HG03108 (cell line): ENCODE data around the gene TCFL5.

ENCODE experiments used
- ATAC-seq: cut with Tn5 transposase; IDR thresholded peaks from one replicate; pipeline ENCODE4 v1.9.1; 2021; ENCODE audit warnings: moderate library complexity; ENCODE audit not compliant: unreplicated experiment

Gene TCFL5

DNA sequence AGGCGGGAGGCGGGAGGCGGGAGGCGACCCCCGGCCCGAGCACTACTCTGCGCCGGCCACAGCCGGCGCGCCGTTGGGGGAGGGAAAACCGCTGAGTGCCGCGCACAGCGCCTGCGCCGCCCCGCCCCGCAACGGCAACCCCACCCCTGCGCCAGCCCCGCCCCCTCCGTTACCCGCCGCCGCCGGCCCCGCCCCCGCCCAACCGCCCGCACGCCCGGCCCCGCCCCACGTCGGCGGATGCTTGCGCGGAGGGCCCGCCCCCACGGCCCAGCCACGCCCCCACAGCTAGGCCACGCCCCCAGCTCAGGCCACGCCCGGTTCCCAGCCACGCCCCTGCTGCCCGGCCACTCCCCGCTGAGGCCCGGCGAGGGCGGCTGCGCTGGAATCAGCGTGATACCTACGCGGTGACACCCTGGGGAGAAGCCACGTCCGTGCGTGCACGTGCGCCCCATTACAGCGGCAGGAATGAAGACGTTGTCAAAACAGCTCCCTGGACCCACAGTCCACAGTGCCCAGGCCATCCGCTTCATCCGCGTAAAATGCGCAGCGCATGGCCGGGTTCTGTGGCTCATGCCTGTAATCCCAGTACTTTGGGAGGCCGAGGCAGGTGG is at the start of gene TCFL5:
TCFL5 (minus strand) TSS at position 97 of the 611 bp plus-strand sequence. CDS start 152 bp downstream, outside the sequence.
- peak; percentile 52 for ATAC-seq

DNA sequence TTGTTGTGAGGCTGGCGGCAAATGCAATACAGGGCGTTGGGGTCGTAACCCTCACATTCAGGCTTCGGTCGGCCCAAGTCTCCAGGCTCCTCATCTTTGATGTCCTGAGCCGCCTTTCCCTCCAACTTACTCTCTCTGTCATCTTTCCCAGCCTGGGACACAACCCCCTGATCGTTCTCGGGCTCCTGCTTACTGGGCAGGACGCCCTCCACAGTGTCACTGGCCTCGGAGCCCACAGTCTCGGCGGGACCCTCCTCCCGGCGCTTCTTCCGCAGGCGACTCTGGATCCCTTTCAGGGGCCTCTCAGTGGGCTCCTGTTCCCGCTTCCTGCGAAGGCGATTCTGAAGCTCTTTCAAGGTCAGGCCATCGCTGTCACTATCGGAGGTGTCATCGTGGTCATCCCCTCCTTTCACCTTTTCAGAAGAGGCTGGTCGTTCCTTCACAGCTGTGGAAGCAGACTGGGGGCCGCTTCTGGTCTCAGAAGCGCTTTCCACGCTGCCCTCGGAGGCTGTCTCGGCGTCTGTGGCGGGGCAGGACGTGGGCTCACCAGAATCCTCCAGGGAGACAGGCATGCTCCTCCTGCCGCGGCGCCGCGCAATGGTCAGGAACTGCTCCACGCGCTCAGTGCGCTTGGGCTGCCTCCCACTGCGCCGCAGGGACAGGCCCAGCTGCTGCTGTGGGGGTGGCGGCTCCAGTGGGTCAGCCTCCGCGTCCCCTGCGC is 49.3 kb upstream of the TCFL5 start:
- ATAC-seq: no peak

DNA sequence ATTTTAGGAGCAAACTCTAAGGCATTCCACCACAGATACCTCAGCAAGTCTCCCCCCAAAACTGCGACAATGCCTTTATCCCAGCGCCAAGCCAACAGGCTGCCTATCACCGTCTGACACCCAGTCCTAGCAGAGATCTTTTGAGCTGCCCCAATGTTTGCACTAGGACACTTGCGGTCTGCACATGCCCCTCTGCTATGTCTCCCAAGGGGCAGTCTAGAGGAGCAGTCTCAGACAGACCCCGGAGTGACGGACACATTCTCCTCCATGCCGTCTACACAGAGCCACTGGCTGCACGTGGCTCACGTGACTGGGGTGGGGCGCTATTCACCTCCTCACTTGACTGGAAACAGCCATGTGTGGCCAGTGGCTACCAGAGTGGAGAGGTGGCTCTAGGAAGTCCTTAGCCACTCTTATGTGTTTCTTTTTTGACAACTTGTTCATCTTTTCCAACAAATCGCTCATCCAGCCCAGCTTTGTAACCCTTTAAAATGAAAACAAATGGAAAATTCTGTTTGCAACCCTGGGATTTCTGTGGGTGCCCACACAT is 48.7 kb upstream of the TCFL5 start:
- no peak for ATAC-seq

DNA sequence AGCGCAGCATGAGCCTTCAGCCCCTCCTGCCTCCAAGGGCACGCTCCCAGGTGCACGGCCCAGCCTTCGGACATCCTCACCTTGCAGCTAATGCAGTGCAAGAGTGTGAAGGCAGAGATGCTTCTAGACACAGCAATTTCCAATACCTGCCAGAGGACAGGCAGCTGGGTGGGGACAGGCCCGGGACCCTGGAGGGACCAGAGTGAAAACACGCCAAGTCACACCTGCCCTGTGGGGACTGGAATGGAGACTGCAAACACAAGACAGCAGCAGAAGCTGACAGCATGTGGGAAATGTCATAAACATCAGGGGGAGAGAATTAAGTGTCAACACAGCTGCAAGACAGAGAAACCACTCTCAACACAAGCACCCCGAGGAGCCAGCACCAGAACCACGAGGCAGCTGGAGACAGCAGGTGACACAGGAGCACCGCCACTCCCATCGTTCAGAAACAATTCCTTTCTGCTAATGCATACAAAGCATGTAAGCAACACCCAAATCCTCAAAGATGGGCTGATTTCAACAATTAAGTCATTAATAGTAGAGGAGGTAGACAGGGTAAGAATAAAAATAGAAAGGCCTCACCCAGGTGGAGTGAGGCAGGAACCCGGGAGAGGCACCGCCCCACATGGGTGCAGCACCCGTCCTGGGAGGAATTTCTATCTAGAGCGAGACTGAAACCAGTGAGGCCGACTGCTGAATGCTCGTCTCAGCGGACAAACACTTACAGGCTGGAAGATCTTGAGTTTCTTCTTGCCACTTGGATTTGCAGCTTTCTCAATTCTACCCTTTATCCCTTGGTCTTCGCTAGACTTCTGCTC is 47.6 kb upstream of the TCFL5 start:
- no peak for ATAC-seq

DNA sequence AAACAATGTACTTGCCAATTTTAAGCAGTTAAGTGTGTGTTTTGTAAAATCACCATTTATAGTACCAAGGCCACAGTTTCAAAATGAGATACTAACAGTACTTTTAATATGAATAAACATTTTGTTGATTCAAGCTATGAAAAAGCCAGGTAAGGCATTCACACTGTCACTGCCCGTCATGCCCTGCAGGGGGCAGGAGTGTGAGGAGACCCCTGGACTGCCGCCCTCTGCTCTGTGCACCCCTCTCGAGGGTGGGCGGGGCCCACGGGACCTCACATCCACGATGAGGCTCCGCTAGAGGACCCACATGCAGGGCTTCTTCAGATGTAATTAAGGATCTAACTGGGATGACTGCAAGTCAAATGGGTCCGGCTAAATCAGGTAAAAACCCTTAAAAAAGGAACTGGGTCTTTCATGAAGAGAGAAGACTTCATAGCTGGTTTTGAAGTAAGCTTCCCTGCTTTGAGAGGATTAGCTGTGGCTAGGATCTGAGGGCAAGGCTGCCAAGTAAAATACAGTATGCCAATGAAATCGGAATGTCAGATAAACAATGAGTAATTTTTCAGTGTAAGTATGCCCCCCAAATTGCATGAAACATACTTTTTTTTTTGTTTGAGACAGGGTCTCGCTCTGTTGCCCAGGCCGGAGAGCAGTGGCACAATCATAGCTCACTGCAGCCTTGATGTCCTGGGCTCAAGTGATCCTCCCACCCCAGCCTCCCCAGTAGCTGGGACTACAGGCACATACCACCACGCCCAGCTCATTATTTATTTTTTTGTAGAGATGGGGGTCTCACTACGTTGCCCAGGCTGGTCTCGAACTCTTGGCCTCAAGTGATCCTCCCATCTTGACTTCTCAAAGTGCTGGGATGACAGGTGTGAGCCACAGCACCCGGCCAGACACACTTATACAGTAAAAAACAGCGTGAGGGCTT is 46.0 kb upstream of the TCFL5 start:
- no peak for ATAC-seq

DNA sequence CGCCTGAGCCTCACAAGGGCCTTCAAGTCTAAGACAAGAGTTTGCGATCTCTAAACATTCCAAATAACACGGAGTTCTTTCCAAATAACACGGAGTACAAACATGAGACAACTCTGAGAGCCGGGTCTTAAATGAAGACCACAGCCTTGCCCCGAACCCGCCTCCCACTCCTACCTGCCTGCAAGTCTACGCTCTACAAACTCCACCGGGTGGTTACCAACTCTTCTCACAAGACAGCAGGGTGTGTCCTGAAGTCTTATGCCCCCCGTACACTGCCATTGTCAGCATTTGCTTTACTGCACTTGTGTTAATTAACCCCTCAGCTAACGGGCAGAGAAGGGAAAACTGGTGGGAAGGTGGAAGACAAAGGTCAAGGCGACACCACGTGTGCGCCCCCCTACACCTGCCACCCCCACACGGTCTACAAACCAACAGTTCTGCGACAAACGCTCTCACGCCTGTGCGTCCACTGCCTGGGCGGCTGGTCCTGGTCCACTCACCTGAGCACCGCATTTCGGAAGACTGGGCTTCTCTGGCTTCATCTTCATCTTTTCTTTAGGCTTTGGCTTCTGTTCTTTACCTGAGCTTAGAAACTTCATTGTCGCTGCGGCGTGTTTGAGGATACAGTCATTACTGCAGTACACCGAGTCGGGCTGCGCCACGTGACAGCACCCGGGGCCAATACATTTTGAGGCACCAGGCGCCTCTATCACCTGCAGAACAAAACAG is 45.2 kb upstream of the TCFL5 start:
- ATAC-seq: no peak

DNA sequence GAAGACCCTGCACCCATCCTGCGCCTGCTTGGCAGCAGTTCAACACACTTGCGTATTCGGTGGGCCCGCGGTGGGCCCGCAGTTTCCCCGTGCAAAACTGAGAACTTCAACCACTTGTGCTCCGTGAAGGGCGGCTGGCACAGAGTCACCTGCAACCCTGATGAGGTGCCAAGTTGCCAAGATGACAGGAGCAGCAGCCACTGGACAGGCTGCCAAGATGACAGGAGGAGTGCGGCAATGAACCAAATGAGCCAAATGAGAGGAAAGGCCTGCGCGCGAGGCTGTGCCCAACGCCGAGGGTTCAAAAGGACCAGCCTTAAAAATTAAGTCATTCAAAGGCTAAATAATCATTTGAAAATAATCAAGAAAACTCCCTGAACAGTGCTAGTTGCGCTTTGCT is 44.6 kb upstream of the TCFL5 start:
- no peak for ATAC-seq

DNA sequence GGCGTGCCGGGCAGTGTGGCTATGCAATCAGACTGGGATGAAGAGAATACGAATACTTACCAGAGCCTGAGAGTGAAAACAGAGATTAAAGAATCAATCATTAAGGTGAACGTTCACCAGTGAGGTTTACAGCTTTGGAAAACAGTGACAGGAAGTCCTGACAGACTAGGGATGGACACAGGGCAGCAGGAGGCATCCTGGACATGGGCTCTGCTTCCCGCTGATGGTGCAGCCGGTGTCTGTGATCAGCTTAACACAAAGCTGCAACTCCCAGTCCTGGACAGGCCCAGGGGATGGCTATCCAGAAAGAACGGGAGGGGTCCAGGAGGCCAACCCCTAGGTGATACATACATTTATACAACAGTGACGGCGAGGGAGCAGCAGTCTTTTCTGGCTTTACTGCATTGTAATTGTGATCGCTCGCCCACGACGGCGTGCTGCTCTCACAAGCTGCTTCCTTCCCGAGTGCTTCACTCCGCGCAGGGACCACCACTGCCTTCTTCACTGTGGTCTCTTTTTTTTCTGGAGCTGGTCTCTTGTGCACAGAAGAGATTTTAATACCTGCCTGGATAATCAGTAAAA is 44.0 kb upstream of the TCFL5 start:
- ATAC-seq: no peak

DNA sequence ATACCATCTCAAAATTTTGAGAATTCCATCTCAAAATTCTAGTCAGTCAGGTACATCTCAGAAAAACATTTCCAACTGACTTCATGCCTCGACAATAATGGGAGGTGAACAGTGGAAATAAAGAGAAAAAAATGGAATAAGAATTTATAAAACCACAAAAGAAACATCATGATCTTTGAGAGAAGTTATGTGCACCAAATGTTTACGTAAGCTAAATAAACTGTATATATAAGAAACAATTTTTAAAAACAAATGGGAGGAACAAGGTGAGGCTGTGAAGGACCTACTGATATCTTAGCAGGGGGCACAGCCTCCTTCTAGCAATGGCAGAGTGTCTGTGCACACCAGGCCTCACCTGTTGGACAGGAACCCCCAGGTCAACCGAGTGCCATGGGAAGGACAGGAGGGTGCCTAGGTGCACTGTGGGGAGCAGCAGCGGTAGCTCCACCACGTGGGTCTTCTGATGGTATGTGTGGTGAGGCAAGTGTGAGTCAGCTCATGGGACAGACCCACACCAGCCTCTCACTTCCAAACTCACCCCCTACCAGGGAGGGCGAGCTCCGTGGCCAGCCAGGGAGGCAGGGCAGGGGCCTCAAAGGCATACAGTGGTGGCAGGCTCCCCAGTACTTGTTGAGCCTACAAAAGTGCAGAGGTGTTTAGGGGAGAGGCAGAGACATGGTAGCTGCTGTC is 41.4 kb upstream of the TCFL5 start:
- no peak for ATAC-seq

DNA sequence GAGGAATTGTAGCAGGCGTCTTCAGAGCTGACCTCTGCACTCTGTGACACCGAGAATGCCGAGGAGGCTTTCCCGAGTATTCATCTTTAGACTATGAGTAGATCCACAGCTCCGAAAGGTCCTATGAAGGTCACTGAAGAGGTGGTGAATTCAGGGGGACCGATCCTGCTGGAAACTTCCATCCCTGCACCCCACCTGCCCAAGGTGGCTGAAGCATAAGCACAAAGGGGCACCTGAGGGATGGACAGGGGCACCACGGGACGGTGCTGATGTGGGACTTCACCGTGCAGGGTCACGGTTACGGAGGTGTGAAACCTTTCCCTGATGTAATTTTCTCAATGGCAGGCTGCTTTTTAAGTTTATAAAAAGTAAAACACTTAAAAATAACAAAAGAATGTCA is 40.3 kb upstream of the TCFL5 start:
- no peak for ATAC-seq

DNA sequence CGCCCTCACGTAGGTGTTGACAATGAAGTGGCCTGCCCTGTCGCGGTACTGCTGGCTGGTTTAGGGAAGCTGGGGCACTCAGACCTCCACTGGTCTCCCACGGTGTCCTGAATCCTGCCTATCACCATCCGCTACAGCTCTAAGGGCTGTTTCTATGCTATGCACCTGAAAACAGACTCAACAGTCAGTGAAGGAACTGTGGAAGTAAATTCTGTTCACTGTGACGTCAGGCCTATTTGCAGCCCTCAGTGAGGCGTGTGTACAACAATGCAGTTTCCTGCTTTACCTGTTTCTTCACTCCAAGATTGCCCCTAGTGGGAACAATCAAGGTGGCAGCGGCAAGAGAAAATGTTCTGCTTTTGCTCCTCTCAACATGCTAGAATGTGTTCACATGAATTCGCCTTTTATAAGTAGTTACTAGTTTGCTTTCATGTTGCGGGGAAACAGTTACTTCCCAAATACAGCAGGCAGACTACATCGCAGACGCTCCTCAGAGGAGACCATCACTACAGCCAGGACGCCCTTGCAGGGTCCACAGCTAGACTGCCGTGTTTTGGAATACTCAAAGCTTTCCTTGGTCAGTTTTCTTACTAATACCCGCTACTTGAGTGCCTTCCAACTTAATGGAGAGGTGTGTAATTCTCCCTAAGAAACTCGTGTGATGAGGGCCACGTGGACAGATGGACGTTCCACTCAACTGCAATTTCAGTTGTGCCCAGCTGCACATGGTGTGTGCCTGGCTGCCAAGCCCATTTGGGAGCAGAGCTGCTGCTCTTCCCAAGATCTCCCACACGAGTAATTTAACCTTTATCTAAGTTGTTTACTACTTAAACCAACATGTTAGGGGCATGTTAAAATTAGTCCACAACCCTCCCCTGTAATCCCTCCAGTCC is 39.3 kb upstream of the TCFL5 start:
- ATAC-seq: no peak

DNA sequence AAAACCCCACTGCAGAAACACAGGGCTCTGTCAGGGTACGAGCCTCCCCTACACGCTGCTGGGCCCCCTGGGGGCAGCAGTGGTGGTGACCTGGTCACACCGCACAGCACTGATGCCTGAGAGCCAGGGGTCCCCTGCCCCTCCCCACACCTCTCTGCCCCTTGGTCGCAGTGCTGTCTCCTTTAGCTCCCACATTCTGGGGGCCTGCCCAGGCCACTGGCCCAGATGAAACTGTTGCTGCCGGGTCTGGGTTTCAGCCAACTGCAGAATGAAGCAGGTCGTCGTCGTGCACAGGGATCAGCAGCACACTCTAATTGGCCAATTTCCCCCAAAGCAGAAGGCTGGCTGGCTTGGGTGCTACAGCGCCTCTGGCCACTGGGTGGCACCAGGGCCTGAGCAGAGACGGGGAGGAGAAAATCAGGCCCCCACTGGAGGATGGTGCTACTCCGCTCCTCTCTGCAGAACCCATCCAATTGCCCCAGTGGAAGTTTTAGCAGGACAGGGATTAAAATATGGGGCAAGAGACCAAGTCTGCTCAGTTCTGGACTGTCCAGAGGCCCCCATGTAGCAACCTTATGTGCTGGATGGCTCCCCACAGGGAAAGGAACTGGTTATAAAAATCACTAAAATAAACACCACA is 38.5 kb upstream of the TCFL5 start:
- ATAC-seq: peak; percentile 78

DNA sequence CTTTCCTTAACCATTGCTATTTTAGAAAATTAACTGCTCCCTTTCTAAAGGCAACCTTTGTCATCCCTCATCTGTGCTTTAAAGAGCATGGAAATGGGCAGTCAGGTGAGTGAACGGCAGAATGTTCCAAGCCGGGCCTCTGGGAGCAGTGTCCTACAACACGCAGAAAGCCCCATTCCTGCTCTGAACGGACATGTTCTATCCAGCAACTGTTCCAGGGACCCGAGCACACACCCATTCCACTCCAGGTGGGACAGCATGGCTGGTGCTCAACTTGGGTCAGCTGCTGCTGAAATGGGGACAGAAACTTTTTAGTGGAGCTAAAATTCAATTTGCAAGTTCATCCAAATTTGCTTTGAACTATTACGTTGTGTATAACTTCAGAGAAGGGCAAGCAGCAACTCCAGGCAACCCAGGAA is 38.0 kb upstream of the TCFL5 start:
- no peak for ATAC-seq

DNA sequence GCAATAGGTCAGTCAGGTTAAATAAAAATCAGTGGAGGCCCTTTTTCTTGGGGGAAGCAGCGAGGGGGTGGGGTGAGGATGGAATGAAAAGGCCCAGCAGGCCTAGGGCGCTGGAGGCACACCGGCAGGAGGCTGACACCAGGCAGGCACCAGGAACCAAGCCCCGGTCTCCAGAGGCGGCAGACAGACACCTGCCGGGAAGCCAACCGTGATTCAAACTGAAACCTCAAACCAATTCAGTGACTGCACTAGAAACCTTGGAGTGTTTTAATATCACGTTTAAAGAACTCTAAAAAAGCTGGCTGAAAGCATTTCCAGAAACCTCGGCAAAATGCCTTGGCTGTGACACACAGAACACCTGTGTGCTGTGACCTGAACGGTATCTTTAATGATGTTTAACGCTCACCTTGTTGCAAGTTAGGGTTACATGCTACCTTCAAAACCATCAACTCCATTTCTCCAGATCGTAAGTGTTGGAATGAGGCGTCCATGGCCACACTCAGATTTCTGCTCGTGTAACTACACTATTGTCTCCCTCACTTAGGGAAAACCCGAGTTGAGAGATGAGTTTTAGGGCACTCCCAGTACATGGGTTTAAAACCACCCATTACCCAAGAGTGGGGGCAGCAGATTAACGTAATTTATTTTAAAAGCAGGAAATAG is 37.5 kb upstream of the TCFL5 start:
- no peak for ATAC-seq

DNA sequence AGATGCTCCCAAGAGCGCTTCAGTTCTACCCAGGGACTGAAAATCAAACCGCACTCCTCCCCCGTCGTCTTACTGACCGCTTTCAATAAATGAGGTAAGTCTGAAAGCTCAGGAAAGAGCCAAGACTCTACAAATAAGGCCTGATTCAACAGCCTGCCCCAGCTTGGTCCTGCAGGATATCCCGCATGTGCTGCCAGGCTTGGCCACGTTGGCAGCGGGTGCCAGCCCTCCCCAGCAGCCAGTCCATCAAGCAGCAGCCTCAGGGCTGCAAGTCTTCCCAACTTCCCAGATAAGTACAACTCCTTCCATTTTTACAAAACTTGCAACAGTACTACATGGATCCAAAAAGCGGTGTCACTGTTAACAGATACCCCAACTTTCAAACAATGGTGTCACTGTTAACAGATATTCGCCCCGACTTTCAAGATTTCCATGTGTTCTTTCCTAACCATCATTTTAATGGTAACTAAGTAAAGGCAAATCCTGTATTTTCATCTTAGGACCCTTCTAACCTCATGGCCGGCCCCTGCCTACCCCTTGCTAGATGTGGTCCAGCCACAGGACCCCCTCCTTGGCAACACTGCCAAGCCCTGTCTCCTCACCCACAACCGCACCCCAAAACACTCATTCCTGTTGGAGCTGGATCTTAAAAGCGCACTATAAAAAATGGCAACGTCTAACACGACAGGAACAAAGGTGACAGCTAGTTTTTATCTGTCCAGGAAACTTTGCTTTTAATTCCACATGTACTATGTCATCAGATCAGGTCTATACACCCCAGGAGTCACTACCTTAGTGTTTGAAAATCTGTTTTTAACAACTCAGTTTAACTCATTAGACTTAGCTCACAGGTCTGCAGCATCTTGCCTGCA is 36.7 kb upstream of the TCFL5 start:
- ATAC-seq: no peak

DNA sequence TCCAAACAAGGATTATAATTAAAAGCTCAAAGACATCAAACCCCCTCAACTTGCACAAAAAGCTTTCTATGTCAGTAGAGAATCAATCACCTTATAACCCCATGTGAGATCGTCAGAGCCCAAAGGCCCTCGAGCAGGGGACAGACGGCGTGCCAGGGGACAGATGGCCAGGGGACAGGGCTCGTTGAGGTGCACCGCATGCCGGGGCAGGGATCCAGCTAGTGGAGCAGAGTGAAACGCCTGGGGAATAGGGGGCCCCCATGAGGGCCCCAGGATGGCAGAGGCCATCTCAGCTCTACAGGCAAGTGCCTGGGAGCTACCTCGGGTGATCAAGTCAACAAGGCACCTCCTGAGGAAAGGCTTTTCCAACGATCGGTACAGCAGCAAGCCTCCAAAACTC is 36.0 kb upstream of the TCFL5 start:
- no peak for ATAC-seq
